Measurements from ENCODE around the gene AADACL2.

The AADACL2 gene

GRCh38 chr3:151707216-151707615 is 26.5 kb upstream of the AADACL2 start:
- H3K4me3 ChIP-seq (ENCODE audit: low read depth, low read length), result no peak overlapping the region
- no peak for TF ChIP-seq CTCF (IDR thresholded peaks at IDR 0.05; ENCODE audit: low read depth, low read length)

GRCh38 chr3:151708868-151709267 is 24.9 kb upstream of the AADACL2 start:
- H3K4me3 ChIP-seq (ENCODE audit: low read depth, low read length), result no peak overlapping the region
- TF ChIP-seq CTCF (IDR thresholded peaks at IDR 0.05; ENCODE audit: low read depth, low read length), result no peak

- no peak overlapping the region for H3K4me3 ChIP-seq (ENCODE audit: low read depth, low read length)
- TF ChIP-seq CTCF (IDR thresholded peaks at IDR 0.05; ENCODE audit: low read depth, low read length), result no peak
Observed at GRCh38 chr3:151709847-151710246, 23.9 kb upstream of the AADACL2 start.

DNA sequence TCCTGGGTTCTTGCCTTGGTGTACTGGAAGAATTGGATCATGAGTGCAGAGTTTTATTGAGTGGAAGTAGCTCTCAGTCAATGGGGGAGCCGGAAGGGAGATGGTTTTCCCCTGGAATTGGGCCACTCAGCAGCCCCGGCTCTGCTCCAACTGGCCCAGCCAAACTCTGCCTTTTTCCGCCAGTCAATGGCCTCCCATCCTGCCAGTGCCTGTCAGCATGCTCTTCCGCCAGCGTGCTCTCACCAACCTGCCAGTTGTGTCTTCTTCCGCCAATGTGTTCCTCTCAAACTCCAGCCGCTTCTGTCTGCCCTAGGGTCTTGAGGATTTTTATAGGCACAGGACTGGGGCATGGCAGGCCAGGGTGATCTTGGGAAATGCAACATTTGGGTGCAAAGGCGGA is 12.4 kb upstream of the AADACL2 start:
- H3K4me3 ChIP-seq (ENCODE audit: low read depth, low read length), result no peak overlapping the region
- TF ChIP-seq CTCF (IDR thresholded peaks at IDR 0.05; ENCODE audit: low read depth, low read length), result no peak

DNA sequence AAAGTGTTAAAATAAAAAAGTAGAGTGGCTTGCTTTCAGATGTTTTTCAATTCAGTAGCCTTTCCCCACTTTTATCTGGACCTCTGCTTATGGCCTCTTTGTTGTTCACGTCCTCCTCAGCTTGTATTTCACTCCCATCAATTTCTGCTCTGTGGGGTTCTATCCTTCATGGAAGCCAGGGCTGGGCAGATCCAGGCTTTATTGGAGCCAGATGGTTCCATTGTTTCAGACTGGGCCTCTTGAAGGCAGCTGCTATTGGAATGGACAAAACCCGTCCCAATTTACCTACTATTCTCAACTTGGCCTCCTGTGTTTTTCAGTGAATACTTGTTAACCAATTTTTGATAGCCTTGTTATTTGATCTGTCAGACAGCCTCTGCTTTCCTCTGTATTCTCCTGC is 10.9 kb upstream of the AADACL2 start:
- TF ChIP-seq CTCF (IDR thresholded peaks at IDR 0.05; ENCODE audit: low read depth, low read length), result no peak

DNA sequence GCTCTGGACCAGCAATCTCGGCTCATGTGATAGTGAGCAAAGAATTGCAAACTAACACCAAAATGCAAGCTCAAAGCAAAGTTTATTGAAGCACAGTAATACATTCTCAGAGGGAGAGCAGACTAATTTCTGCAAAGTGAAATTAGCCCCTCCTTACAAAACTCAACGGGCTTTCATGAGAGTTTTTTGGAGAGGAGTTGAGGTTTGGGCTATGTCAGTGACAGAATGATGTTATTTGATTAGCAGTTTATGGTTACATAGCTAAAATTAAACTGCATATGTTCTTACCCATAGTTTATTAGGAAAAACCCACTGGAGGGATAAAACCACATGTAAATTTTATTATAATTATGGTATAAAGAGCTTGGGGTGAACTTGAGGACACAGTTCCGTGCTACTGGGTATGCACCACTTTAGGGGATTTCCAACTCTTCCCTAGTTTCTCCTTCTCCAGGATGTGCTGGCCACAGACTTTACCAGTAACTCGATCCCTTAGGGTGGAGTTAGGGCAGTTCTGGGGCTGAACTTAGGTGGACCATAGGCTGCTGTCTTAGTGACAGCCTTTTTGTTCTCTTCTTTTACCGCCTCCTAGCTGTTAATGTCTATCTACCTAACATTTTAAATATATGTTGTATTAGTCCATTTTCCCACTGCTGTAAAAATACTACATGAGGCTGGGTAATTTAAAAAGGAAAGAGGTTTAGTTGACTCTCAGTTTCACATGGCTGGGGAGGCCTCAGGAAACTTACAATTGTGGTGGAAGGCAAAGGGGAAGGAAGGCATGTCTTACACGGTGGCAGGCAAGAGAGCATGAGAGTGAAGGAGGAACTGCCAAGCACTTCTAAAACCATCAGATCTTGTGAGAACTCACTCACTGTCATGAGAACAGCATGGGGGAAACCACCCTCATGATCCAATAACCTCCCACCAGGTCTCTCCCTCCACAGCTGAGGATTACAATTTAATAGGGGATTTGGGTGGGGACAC is 8.9 kb upstream of the AADACL2 start:
- TF ChIP-seq CTCF (IDR thresholded peaks at IDR 0.05; ENCODE audit: low read depth, low read length), result no peak
- no peak overlapping the region for H3K4me3 ChIP-seq (ENCODE audit: low read depth, low read length)

More for the DNA sequence above, 10.9 kb upstream of the AADACL2 start:
- H3K4me3 ChIP-seq (ENCODE audit: low read depth, low read length), result no peak overlapping the region

DNA sequence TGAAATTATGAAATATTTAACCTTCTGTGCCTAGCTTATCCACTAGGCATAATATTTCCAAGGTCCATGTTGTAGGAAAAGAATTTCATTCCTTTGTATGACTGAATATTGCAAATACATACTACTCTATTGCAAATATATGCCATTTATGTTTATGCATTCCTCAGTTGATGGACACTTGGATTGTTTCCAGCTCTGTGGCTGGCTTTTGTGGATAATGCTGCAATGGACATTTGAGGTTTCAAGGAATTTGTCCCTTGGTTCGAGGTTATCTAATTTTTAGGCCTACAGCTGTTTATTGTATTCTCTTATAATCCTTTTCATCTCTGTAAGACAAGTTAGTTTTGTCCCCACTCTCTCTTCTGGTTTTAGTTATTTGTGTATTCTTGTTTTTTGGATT is 7.7 kb upstream of the AADACL2 start:
- TF ChIP-seq CTCF (IDR thresholded peaks at IDR 0.05; ENCODE audit: low read depth, low read length), result no peak
- no peak overlapping the region for H3K4me3 ChIP-seq (ENCODE audit: low read depth, low read length)

All from WI38 (cell line).